Kidney epithelial cell (primary cell): ENCODE measurements around the gene CGREF1. TPM values are rescaled to one million over a fixed set of nuclear protein-coding genes. Genes with fewer than 3 reads are reported as not detected.

Experiments
- DNase-seq: peaks from one replicate; pipeline ENCODE4 v3.0.0-alpha.2; 2010; ENCODE audit warnings: low read depth
- H3K27me3 ChIP-seq: 2 replicates; pipeline ENCODE4 v1.6.0; 2011; ENCODE audit warnings: low read length; ENCODE audit not compliant: control insufficient read depth, insufficient read depth
- H3K36me3 ChIP-seq: 2 replicates; pipeline ENCODE4 v1.5.1; 2011; ENCODE audit warnings: low read length; ENCODE audit not compliant: control insufficient read depth, insufficient read depth
- H3K4me3 ChIP-seq: 2 replicates; pipeline ENCODE4 v1.5.1; 2011; ENCODE audit warnings: low read depth, mild to moderate bottlenecking, control low read depth, low read length
- CTCF ChIP-seq: IDR thresholded peaks from 2 replicates; pipeline ENCODE4 v1.5.1; 2011; ENCODE audit warnings: mild to moderate bottlenecking, moderate library complexity, low read length, control low read depth, inconsistent platforms; ENCODE audit not compliant: insufficient read depth, poor library complexity, severe bottlenecking
- total RNA-seq: library from RNA; depleted of rRNA; stranded (reverse); fragments of >200 nt; gene quantifications from 2 replicates; pipeline ENCODE4 v1.2.3, GENCODE V29; 2015

CGREF1 gene
- total RNA-seq, 1 donor from 2014 or later: 1.8 TPM

- H3K4me3 ChIP-seq: peak overlapping the region; percentile 55
- no peak for TF ChIP-seq CTCF
- no peaks in the 10 kb centered on the region for H3K36me3 ChIP-seq
- no peak for DNase-seq
- H3K27me3 ChIP-seq: no peaks in the 10 kb centered on the region
These were observed 33.8 kb downstream of the CGREF1 start for GRCh38 chr2:27085062-27085672.

DNA sequence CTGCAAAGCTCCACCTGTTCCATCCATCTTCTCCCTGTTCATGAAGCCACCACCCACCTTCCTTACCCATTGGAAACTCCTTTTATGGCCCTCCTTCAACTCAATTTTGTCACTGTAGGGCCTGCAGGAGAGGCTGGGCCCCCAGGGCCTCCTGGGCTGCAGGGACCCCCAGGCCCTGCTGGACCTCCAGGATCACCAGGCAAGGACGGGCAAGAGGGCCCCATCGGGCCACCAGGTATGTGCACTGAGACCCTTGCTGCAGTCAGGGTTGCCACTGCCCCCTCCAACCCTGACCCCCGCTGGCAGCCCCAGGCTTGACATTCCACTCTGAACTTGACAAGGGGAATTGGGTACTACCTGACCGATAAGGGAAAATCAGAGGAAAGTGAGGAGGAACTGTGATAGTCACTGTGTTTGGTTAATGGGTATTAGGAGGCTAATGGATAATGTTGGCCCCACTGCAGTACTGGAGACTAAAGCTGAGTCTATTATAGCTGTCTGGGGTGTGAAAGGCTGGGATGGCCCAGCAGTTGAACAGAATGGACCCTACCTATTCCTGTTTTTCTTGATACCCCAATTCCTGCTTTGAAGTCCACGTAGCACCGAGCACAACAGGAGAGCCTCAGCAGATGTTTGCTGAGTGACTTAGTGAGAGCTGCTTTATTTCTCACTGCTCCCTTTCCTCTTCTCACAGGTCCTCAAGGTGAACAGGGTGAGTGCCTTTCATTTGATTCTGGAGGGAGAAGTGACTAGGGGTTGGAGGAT is 34.4 kb downstream of the CGREF1 start:
- Histone ChIP-seq H3K36me3 (no peaks in the 10 kb centered on the region), H3K4me3 (no peak overlapping the region), H3K27me3 (no peaks in the 10 kb centered on the region)
- no peak for TF ChIP-seq CTCF
- DNase-seq: no peak

DNA sequence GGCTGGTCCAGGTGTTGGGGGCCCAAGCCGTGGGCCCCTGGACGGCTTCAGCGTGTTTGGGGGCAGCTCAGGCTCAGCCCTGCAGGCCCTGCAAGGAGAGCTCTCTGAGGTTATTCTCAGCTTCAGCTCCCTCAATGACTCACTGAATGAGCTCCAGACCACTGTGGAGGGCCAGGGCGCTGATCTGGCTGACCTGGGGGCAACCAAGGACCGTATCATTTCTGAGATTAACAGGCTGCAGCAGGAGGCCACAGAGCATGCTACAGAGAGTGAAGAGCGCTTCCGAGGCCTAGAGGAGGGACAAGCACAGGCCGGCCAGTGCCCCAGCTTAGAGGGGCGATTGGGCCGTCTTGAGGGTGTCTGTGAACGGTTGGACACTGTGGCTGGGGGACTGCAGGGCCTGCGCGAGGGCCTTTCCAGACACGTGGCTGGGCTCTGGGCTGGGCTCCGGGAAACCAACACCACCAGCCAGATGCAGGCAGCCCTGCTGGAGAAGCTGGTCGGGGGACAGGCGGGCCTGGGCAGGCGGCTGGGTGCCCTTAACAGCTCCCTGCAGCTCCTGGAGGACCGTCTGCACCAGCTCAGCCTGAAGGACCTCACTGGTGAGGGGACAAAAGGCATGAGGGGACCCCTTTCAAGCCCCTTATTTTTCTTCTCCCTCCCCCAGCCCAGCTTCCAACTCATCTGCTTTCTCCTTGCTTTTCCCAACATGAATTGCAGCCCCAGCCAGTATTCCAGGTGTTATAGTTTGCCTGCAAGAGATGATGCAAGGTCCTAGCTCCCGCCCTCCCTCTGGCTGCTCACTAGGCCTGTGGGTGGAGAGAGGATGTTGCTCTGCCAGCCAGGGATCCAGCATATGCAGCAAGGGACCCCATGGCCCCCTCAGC is 35.3 kb downstream of the CGREF1 start:
- Histone ChIP-seq H3K36me3 (no peaks in the 10 kb centered on the region), H3K4me3 (no peak overlapping the region), H3K27me3 (no peaks in the 10 kb centered on the region)
- DNase-seq: no peak
- no peak for TF ChIP-seq CTCF

DNA sequence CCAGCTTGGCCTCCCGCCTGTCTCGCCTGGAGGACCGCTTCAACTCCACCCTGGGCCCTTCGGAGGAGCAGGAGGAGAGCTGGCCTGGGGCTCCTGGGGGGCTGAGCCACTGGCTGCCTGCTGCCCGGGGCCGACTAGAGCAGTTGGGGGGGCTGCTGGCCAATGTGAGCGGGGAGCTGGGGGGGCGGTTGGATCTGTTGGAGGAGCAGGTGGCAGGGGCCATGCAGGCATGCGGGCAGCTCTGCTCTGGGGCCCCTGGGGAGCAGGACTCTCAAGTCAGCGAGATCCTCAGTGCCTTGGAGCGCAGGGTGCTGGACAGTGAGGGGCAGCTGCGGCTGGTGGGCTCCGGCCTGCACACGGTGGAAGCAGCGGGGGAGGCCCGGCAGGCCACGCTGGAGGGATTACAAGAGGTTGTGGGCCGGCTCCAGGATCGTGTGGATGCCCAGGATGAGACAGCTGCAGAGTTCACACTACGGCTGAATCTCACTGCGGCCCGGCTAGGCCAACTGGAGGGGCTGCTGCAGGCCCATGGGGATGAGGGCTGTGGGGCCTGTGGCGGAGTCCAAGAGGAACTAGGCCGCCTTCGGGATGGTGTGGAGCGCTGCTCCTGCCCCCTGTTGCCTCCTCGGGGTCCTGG is 36.0 kb downstream of the CGREF1 start:
- Histone ChIP-seq H3K27me3 (no peaks in the 10 kb centered on the region), H3K36me3 (no peaks in the 10 kb centered on the region), H3K4me3 (no peak overlapping the region)
- no peak for TF ChIP-seq CTCF
- DNase-seq: no peak

- H3K36me3 ChIP-seq: no peaks in the 10 kb centered on the region
These were observed 36.8 kb downstream of the CGREF1 start for GRCh38 chr2:27081984-27082772.

More at GRCh38 chr2:27081984-27082772, 36.8 kb downstream of the CGREF1 start:
- DNase-seq: no peak
- Histone ChIP-seq H3K4me3 (no peak overlapping the region), H3K27me3 (no peaks in the 10 kb centered on the region)
- no peak for TF ChIP-seq CTCF
